Measurements from ENCODE around the gene LARP1.

The LARP1 gene

GRCh38 chr5:154866841-154867240 is 111.7 kb downstream of the LARP1 start:
- TF ChIP-seq, protein P1, sequence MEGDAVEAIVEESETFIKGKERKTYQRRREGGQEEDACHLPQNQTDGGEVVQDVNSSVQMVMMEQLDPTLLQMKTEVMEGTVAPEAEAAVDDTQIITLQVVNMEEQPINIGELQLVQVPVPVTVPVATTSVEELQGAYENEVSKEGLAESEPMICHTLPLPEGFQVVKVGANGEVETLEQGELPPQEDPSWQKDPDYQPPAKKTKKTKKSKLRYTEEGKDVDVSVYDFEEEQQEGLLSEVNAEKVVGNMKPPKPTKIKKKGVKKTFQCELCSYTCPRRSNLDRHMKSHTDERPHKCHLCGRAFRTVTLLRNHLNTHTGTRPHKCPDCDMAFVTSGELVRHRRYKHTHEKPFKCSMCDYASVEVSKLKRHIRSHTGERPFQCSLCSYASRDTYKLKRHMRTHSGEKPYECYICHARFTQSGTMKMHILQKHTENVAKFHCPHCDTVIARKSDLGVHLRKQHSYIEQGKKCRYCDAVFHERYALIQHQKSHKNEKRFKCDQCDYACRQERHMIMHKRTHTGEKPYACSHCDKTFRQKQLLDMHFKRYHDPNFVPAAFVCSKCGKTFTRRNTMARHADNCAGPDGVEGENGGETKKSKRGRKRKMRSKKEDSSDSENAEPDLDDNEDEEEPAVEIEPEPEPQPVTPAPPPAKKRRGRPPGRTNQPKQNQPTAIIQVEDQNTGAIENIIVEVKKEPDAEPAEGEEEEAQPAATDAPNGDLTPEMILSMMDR (IDR thresholded peaks at IDR 0.05; ENCODE audit: borderline replicate concordance, insufficient read depth, low read depth, low read length) = no peak
- H3K4me3 ChIP-seq (ENCODE audit: low read depth, low read length) = no peak overlapping the region

Measured in GM12875 (cell line).